SU-DHL-6 (cell line): ENCODE results near the gene ZNHIT3.

Source experiments
- H2AFZ ChIP-seq: fragments of 200-600 bp; sonication (generic); 2 replicates; pipeline ENCODE4 v1.6.1; 2014; ENCODE audit warnings: low read depth, mild to moderate bottlenecking, moderate library complexity, mixed read lengths, antibody characterized with exemption, low read length; ENCODE audit not compliant: severe bottlenecking
- H3F3A ChIP-seq: fragments of 200-600 bp; shearing (Covaris generic); 2 replicates; pipeline ENCODE4 v1.6.0; 2016; ENCODE audit warnings: antibody characterized with exemption, mild to moderate bottlenecking; ENCODE audit not compliant: insufficient read depth
- H3K27ac ChIP-seq: fragments of 200-600 bp; sonication (generic); 2 replicates; pipeline ENCODE4 v1.5.1; 2016; ENCODE audit warnings: low read depth, mild to moderate bottlenecking, low read length, moderate library complexity, mixed read lengths
- H3K27me3 ChIP-seq: fragments of 200-600 bp; sonication (generic), shearing (Covaris generic); 2 replicates; pipeline ENCODE4 v1.6.0; 2014; ENCODE audit warnings: mild to moderate bottlenecking, low read length
- H3K36me3 ChIP-seq: fragments of 200-600 bp; sonication (generic); 2 replicates; pipeline ENCODE4 v1.6.1; 2014; ENCODE audit warnings: mild to moderate bottlenecking, low read length, mixed read lengths
- H3K4me2 ChIP-seq: fragments of 300-600, 200-600 bp; shearing (Covaris generic), sonication (generic); 2 replicates; pipeline ENCODE4 v1.6.0; 2014; ENCODE audit warnings: low read length, low read depth, mild to moderate bottlenecking; ENCODE audit not compliant: poor library complexity, severe bottlenecking
- H3K4me3 ChIP-seq: fragments of 200-600 bp; sonication (generic); 2 replicates; pipeline ENCODE4 v1.5.1; 2014; ENCODE audit warnings: antibody characterized with exemption, low read length, mild to moderate bottlenecking, mixed read lengths; ENCODE audit not compliant: insufficient read depth, poor library complexity, severe bottlenecking
- H3K79me2 ChIP-seq: fragments of 200-600 bp; sonication (generic); 2 replicates; pipeline ENCODE4 v1.6.1; 2014; ENCODE audit warnings: mild to moderate bottlenecking, low read length, moderate library complexity; ENCODE audit not compliant: insufficient read depth
- H3K9ac ChIP-seq: fragments of 200-600 bp; sonication (generic); 2 replicates; pipeline ENCODE4 v1.7.0; 2014; ENCODE audit warnings: mild to moderate bottlenecking, low read length
- H3K9me2 ChIP-seq: fragments of 200-600 bp; sonication (generic); replicated peaks from 2 replicates; pipeline ENCODE4 v1.6.1; 2014; ENCODE audit warnings: low read length; ENCODE audit not compliant: insufficient read depth
- H3K9me3 ChIP-seq: fragments of 200-600 bp; sonication (generic); 2 replicates; pipeline ENCODE4 v1.6.1; 2014; ENCODE audit warnings: low read length, mixed read lengths; ENCODE audit not compliant: insufficient read depth
- H4K20me1 ChIP-seq: fragments of 200-600 bp; sonication (generic); 2 replicates; pipeline ENCODE4 v1.6.1; 2014; ENCODE audit warnings: low read depth, mild to moderate bottlenecking, antibody characterized with exemption, low read length, moderate library complexity, mixed read lengths
- EZH2phosphoT487 ChIP-seq: fragments of 200-600 bp; sonication (generic), shearing (Covaris generic); conservative IDR thresholded peaks from 2 replicates; pipeline ENCODE4 v1.6.1; 2018; ENCODE audit warnings: mild to moderate bottlenecking, antibody characterized with exemption, low read length, moderate library complexity, mixed read lengths
- TF ChIP-seq, protein P1 (sequence below): fragments of 200-600 bp; sonication (generic); IDR thresholded peaks from one replicate; pipeline ENCODE4 v1.5.1; 2017; ENCODE audit warnings: antibody characterized with exemption, mild to moderate bottlenecking, low read length, moderate library complexity; ENCODE audit not compliant: insufficient read depth, poor library complexity, severe bottlenecking

ZNHIT3 gene

DNA sequence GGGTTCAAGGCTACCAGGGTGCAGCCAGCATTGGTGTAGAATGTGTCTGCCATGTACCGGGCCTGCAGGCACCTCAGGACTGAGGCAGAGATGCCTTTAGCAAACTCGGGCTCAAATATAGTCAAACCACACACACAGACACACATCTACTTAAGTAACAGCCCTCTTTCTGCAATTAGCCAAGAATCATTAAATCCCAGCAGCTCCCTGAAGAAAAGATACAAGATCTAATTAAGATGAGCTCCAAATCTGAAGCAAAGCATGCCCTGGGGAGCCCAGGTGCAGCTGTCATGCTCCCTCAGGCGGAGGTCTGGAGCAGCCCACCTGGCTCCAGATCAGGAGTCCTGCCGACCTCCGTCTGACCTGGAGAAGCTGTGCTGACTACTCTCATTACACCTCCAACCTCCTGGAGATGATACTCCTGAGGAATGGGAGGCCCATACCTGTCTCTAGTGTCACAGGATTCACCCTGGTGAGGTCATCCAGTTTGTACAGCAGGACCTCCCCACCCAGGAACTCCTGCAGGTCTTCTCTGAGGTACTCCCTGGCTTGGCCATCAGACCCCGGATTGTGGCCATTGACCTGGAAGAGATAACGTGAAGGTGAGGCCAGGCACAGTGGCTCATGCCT, 41.3 kb downstream of the ZNHIT3 start:
- TF ChIP-seq EZH2phosphoT487 = no peak
- TF ChIP-seq, protein P1, sequence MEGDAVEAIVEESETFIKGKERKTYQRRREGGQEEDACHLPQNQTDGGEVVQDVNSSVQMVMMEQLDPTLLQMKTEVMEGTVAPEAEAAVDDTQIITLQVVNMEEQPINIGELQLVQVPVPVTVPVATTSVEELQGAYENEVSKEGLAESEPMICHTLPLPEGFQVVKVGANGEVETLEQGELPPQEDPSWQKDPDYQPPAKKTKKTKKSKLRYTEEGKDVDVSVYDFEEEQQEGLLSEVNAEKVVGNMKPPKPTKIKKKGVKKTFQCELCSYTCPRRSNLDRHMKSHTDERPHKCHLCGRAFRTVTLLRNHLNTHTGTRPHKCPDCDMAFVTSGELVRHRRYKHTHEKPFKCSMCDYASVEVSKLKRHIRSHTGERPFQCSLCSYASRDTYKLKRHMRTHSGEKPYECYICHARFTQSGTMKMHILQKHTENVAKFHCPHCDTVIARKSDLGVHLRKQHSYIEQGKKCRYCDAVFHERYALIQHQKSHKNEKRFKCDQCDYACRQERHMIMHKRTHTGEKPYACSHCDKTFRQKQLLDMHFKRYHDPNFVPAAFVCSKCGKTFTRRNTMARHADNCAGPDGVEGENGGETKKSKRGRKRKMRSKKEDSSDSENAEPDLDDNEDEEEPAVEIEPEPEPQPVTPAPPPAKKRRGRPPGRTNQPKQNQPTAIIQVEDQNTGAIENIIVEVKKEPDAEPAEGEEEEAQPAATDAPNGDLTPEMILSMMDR = no peak
- H3K9me2 ChIP-seq = no peaks in the 10 kb centered on the region
- peaks cover 8% of the 10 kb centered on the region for H3K79me2 ChIP-seq
- no peak overlapping the region for H3K4me2 ChIP-seq
- H2AFZ ChIP-seq = no peak overlapping the region
- H3K4me3 ChIP-seq = no peak overlapping the region
- H3K36me3 ChIP-seq = peaks cover 17% of the 10 kb centered on the region; the same call in 1 of the 2 replicates
- no peak overlapping the region for H3K27ac ChIP-seq
- no peaks in the 10 kb centered on the region for H3F3A ChIP-seq
- no peaks in the 10 kb centered on the region for H3K27me3 ChIP-seq
- no peak overlapping the region for H3K9ac ChIP-seq
- no peaks in the 10 kb centered on the region for H4K20me1 ChIP-seq
- H3K9me3 ChIP-seq = no peaks in the 10 kb centered on the region

DNA sequence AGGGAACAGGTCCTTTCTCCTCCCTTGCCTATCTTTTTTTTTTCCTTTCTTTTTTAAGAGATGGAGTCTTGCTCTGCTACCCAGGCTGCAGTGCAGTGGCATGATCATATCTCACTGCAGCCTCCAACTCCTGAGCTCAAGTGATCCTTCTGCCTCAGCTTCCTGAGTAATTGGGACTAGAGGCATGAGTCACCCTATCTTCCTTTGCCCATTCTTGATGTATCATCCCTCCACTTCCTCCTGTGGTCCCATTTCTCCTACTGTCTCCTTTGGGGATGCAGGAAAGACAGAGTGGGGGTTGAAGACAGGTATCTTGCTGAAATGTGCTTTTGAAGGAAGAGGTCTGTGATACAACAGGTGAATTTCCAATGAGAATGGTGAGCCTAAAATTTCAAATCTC, 42.6 kb downstream of the ZNHIT3 start:
- Histone ChIP-seq H3K27me3 (no peaks in the 10 kb centered on the region), H3K9me3 (no peaks in the 10 kb centered on the region), H3K4me2 (no peak overlapping the region), H3K36me3 (peaks cover 12% of the 10 kb centered on the region; the same call in 1 of the 2 replicates), H3K9ac (no peak overlapping the region), H2AFZ (no peak overlapping the region), H3K4me3 (no peak overlapping the region), H4K20me1 (no peaks in the 10 kb centered on the region), H3K79me2 (peaks cover 17% of the 10 kb centered on the region), H3K27ac (no peak overlapping the region), H3K9me2 (no peaks in the 10 kb centered on the region), H3F3A (no peaks in the 10 kb centered on the region)
- TF ChIP-seq, protein P1 = no peak
- no peak for TF ChIP-seq EZH2phosphoT487

DNA sequence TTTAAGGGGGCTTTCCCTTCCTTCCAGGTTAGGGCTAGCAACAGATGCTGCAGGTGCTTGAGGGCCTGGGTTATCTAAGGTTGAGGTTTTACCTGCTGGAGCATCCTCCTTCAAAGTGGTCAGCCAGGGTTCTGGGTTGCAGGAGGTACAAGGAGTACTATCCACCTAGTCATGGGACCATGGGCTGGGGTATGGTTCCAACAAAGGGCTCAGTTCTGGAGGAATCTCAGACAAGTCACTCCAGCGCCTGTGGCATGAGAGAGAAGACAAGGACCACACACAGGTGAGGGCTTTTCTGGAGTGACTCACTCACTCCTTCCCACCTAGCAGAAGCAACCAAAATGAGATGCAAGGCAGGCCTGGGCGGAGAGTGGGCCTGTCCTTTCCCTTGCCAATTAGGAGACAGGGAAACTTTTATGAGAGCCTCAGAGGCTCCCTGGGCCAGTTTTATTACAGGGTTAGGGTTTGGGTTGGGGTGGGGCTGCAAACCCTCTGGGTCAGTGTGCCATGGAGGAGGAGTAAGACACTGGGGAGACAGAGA, 46.0 kb downstream of the ZNHIT3 start:
- Histone ChIP-seq H3K9ac (no peak overlapping the region), H3F3A (peaks cover 9% of the 10 kb centered on the region; the same call in 1 of the 2 replicates), H3K36me3 (peaks cover 8% of the 10 kb centered on the region; the same call in 1 of the 2 replicates), H3K9me3 (no peaks in the 10 kb centered on the region), H3K79me2 (peaks cover 36% of the 10 kb centered on the region), H3K27ac (no peak overlapping the region), H3K4me3 (no peak overlapping the region), H3K27me3 (no peaks in the 10 kb centered on the region), H4K20me1 (no peaks in the 10 kb centered on the region), H3K9me2 (no peaks in the 10 kb centered on the region), H3K4me2 (no peak overlapping the region), H2AFZ (no peak overlapping the region)
- TF ChIP-seq, protein P1 = no peak
- no peak for TF ChIP-seq EZH2phosphoT487
